T-cell (primary cell): ENCODE data around the gene NLRX1. TPM values are rescaled to one million over a fixed set of nuclear protein-coding genes. Genes with fewer than 3 reads are reported as not detected.

ENCODE experiments used
- ATAC-seq, 4 experiments: fragments of 200-7000 bp in 3 of 4; fragments of 150-1000 bp in 1 of 4; cut with Tn5 transposase; replicated peaks in 1 of 4; 1 replicate in 3 of 4; 2 replicates in 1 of 4; pipeline ENCODE4 v1.10.0; 2021; ENCODE audit warnings: moderate library complexity in 3 of 4, mild to moderate bottlenecking in 2 of 4, moderate number of reproducible peaks in 1 of 4
- CTCF ChIA-PET, 2 donors: fragments of 300-600 bp; sonication (Branson Sonifier 250); formaldehyde crosslinking; loops; one replicate each; lab custom pipeline; 2022; ENCODE audit warnings: antibody characterized with exemption in 2 of 2; lab: Charles Lee
- POLR2A ChIA-PET, 2 donors: fragments of 300-600 bp; sonication (Branson Sonifier 250); formaldehyde crosslinking; loops; one replicate each; lab custom pipeline; 2022; ENCODE audit warnings: antibody characterized with exemption in 2 of 2; lab: Charles Lee
- DNase-seq, 35 experiments: peaks; one replicate each; pipeline versions ENCODE4 v3.0.0 to v3.0.0-alpha.2; 2013 to 2023
- H3K27ac ChIP-seq: one replicate; pipeline ENCODE4 v1.5.1; 2013; ENCODE audit warnings: low read length
- H3K27me3 ChIP-seq, 2 experiments: replicated peaks in 1 of 2; 1 replicate in 1 of 2; 2 replicates in 1 of 2; pipeline versions ENCODE4 v1.6.1 to v1.7.0; 2013; ENCODE audit warnings: low read length in 1 of 2, mixed read lengths in 1 of 2; ENCODE audit not compliant: control insufficient read depth in 2 of 2, insufficient read depth in 2 of 2; ENCODE audit errors: extremely low read depth in 1 of 2
- H3K36me3 ChIP-seq, 2 donors: 1 replicate in 1 of 2; 2 replicates in 1 of 2; pipeline versions ENCODE4 v1.6.1 to v1.7.0; 2013; ENCODE audit warnings: low read length in 1 of 2; ENCODE audit not compliant: control insufficient read depth in 2 of 2, insufficient read depth in 1 of 2; ENCODE audit errors: extremely low read depth in 1 of 2
- H3K4me1 ChIP-seq, 2 experiments: 1 replicate in 1 of 2; 2 replicates in 1 of 2; pipeline versions ENCODE4 v1.6.1 to v1.7.0; 2013; ENCODE audit warnings: low read length in 2 of 2, mixed read lengths in 1 of 2; ENCODE audit not compliant: insufficient read depth in 2 of 2, control insufficient read depth in 1 of 2; ENCODE audit errors: extremely low read depth in 1 of 2
- H3K4me3 ChIP-seq, 2 donors: 1 replicate in 1 of 2; 2 replicates in 1 of 2; pipeline versions ENCODE4 v1.5.1 to v1.7.0; 2013; ENCODE audit warnings: mild to moderate bottlenecking in 2 of 2, low read length in 1 of 2, moderate library complexity in 1 of 2; ENCODE audit not compliant: control insufficient read depth in 1 of 2; ENCODE audit errors: extremely low read depth in 1 of 2
- H3K9me3 ChIP-seq: 2 replicates; pipeline ENCODE4 v1.7.0; 2013
- H3K27ac Mint-ChIP-seq, 2 donors: one replicate each; pipeline ENCODE4 v1.8.0; 2020 to 2021; ENCODE audit warnings: mild to moderate bottlenecking in 2 of 2, mixed read lengths in 2 of 2
- H3K27me3 Mint-ChIP-seq, 2 donors: one replicate each; pipeline ENCODE4 v1.8.0; 2021 to 2022; ENCODE audit warnings: mixed read lengths in 2 of 2
- H3K36me3 Mint-ChIP-seq: one replicate; pipeline ENCODE4 v1.8.0; 2021; ENCODE audit warnings: mixed read lengths
- H3K4me1 Mint-ChIP-seq, 3 donors: one replicate each; pipeline ENCODE4 v1.8.0; 2020 to 2022; ENCODE audit warnings: mixed read lengths in 3 of 3, mild to moderate bottlenecking in 1 of 3
- H3K4me3 Mint-ChIP-seq, 3 donors: one replicate each; pipeline ENCODE4 v1.8.0; 2020 to 2022; ENCODE audit warnings: mild to moderate bottlenecking in 3 of 3, mixed read lengths in 3 of 3, moderate library complexity in 3 of 3
- H3K9me3 Mint-ChIP-seq, 3 donors: one replicate each; pipeline ENCODE4 v1.8.0; 2020 to 2022; ENCODE audit warnings: mixed read lengths in 3 of 3
- WGBS: methylation state at CpG from one replicate; pipeline ENCODE4 v1.1.5; 2013; ENCODE audit warnings: missing lambda C conversion rate; ENCODE audit not compliant: insufficient coverage; 5-methylcytosine and 5-hydroxymethylcytosine counted together
- total RNA-seq, 35 experiments: library from RNA in 6 of 35; stranded (reverse) in 6 of 35; fragments of 120-200 nt in 1 of 35; gene quantifications; one replicate each; pipeline versions ENCODE4 v1.2.1 to v1.2.4 and lab custom pipeline; 2013 to 2026

The NLRX1 gene
- total RNA-seq, 5 donors from 2014 or later (not counting 1 experiment from before 2014, with no cell fraction given), result 6.5 to 12.8 (median 11.6) TPM

DNA sequence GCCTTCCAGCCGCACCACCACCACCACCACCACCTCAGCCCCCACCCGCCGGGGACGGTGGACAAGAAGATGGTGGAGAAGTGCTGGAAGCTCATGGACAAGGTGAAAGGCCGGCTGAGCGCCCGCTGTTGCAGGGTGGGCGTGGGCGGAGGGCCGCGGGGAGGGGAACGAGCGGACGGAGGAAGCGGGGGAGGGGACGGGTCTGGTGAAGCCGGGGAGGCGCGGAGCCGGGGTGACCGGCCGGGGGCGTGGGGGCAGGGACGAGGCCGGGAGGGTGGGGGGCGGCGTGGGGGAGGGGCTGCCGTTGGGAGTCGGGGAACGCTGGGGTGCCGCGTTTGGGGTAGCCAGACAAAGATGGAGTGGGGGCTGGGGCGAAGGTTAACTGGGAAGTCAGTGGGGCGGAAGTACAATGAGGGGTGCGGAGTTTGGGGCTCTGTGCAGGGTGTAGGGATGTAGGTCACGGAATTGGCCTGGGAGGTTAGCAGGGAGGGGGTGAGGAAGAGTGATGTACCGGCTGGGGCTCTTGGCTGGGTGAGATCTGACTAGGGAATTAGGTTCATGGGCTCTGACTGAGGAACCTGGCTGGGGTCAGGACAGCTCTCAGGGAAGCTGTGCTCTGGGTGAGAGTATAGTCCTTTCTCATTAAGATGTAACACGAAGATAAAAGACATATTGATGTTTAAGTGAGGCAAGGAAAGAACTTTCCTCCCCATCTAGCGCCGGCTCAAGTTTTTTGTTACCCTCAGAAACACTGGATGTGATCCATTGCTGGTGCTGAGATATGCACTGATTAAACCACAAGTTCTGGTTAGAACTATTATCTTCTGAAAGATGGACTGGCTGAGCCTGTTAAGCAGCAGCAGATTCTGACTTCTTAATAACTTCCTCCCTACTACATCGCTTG, 38.2 kb downstream of the NLRX1 start:
- CTCF ChIA-PET, result interaction anchor here (0.5 to 2.6 kb wide), 38 partner anchors 10 to 1254 kb away, joined by 3 to 25 read pairs (median 5); partner anchors contain the start of genes CENATAC (in 1 of the 2), DPAGT1 (in 1 of the 2), HINFP (in 1 of the 2) and NLRX1 (in 1 of the 2)
- no peaks in the 10 kb centered on the region for H3K9me3 Mint-ChIP-seq
- peak overlapping the region; percentile 70 to 95 for H3K4me3 ChIP-seq
- no peaks in the 10 kb centered on the region for H3K27me3 Mint-ChIP-seq
- peaks cover 42 to 50% (median 46%) of the 10 kb centered on the region in 3 donors for H3K4me1 Mint-ChIP-seq
- H3K4me3 Mint-ChIP-seq, result peak overlapping the region; percentile 93 to 100 (median 95)
- peaks cover 17 to 28% of the 10 kb centered on the region in 2 experiments for H3K4me1 ChIP-seq
- ATAC-seq, result peak; percentile 10 to 36 (median 34)
- no peaks in the 10 kb centered on the region for H3K36me3 ChIP-seq
- no peaks in the 10 kb centered on the region for H3K27me3 ChIP-seq
- no peaks in the 10 kb centered on the region for H3K36me3 Mint-ChIP-seq
- H3K27ac ChIP-seq, result peak overlapping the region; percentile 51
- POLR2A ChIA-PET, result interaction anchor here in 1 of 2 donors (0.7 kb wide), 2 partner anchors 58 to 209 kb away, joined by 3 to 11 read pairs; no protein-coding TSS in a partner anchor
- peak in 33 of 35 experiments; percentile 2 to 65 (median 26) for DNase-seq
- 1% methylated on average over 14 of the region's 41 CpGs for whole genome bisulfite sequencing
- H3K9me3 ChIP-seq, result no peaks in the 10 kb centered on the region
- peak overlapping the region; percentile 86 to 89 for H3K27ac Mint-ChIP-seq

DNA sequence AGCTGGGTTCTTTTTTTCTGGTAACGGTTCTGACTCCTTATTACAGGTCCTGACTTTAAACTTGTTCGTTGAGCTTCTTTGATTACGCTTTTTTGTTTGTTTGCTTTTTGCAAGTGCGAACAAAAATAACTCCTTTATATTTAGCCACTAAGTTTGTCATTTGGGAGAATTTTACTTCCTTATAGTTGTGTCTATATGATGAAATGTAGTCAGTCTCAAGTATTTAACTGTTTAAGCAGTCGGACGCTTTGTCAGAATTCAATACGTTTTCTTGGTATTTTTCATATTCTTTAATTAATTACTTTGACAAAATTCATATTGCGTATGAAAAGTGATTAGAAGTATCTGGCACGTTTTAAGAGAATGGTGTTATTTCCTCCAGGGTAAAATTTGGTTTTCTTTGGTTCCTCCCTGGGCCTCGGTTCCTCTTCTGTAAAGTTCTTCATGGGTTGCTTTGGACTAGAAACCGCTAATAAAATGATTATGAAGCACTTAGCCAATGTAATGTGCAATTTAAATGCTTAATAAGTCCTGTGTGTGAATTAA, 39.0 kb downstream of the NLRX1 start:
- H3K27me3 Mint-ChIP-seq, result no peaks in the 10 kb centered on the region
- CTCF ChIA-PET, result interaction anchor here in 1 of 2 donors (0.5 to 2.1 kb wide), 7 partner anchors 11 to 131 kb away, joined by 4 to 8 read pairs (median 6); no protein-coding TSS in a partner anchor
- peaks cover 17 to 34% of the 10 kb centered on the region in 2 experiments for H3K4me1 ChIP-seq
- DNase-seq (no peak), ATAC-seq (no peak)
- no peaks in the 10 kb centered on the region for H3K9me3 ChIP-seq
- peak overlapping the region; percentile 70 to 95 for H3K4me3 ChIP-seq
- H3K27me3 ChIP-seq, result no peaks in the 10 kb centered on the region
- H3K9me3 Mint-ChIP-seq, result no peaks in the 10 kb centered on the region
- H3K27ac ChIP-seq, result peak overlapping the region; percentile 31
- H3K36me3 Mint-ChIP-seq, result no peaks in the 10 kb centered on the region
- 11% methylated on average over 3 of the region's 11 CpGs for WGBS
- H3K4me1 Mint-ChIP-seq, result peaks cover 42 to 50% (median 46%) of the 10 kb centered on the region in 3 donors
- H3K27ac Mint-ChIP-seq, result peak overlapping the region; percentile 86 to 89
- POLR2A ChIA-PET, result no interaction called here
- H3K4me3 Mint-ChIP-seq, result peak overlapping the region; percentile 93 to 100 (median 95)
- no peaks in the 10 kb centered on the region for H3K36me3 ChIP-seq

DNA sequence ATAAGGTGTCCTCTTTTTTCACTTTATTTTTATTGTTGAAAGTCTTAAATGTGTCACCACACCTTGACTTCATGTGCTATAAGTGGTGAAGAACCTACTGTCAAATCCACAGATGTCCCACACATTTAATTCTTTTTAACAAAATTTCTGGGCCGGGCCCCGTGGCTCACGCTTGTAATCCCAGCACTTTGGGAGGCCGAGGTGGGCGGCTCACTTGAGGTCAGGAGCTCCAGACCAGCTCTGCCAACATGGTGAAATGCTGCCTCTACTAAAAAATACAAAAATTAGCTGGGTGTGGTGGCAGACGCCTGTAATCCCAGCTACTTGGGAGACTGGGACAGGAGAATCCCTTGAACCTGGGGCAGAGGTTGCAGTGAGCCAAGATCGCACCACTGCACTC, 40.7 kb downstream of the NLRX1 start:
- DNase-seq (no peak), ATAC-seq (no peak)
- H3K4me1 ChIP-seq, result peaks cover 17 to 40% of the 10 kb centered on the region in 2 experiments
- no peaks in the 10 kb centered on the region for H3K27me3 ChIP-seq
- H3K9me3 ChIP-seq, result no peaks in the 10 kb centered on the region
- Mint-ChIP-seq H3K4me1 (peaks cover 53 to 64% (median 57%) of the 10 kb centered on the region in 3 donors), H3K4me3 (peak overlapping the region in 2 of 3 donors; percentile 22 to 100), H3K27me3 (no peaks in the 10 kb centered on the region), H3K9me3 (no peaks in the 10 kb centered on the region), H3K27ac (peak overlapping the region; percentile 6 to 31), H3K36me3 (peaks cover 2% of the 10 kb centered on the region)
- no peak overlapping the region for H3K4me3 ChIP-seq
- WGBS, result 90% methylated on average over 5 of the region's 7 CpGs
- H3K27ac ChIP-seq, result no peak overlapping the region
- H3K36me3 ChIP-seq, result no peaks in the 10 kb centered on the region
- POLR2A ChIA-PET, result interaction anchor here in 1 of 2 donors (0.6 to 0.7 kb wide), 2 partner anchors 15 to 64 kb away, joined by 3 to 5 read pairs; no protein-coding TSS in a partner anchor
- CTCF ChIA-PET, result interaction anchor here (0.7 to 1.8 kb wide), 2 partner anchors 65 to 114 kb away, joined by 5 read pairs; no protein-coding TSS in a partner anchor

DNA sequence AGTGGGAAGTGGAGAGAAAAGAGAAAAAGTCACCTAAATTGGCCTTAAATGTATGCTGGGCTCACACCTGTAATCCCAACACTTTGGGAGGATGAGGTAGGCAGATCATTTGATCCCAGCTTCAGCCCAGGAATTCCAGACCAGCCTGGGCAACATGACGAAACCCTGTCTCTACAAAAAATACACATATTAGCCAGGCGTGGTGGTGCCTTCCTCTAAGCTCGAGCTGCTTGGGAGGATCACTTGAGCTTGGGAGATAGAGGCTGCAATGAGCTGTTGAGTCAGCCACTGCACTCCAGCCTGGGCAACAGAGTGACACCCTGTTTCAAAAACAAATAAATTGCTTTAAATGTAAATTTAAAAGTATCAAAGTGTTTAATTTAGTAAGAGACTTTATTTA, 41.5 kb downstream of the NLRX1 start:
- WGBS, result no CpG with 5 or more reads among the region's 3 CpGs
- Mint-ChIP-seq H3K4me3 (no peak overlapping the region), H3K27ac (no peak overlapping the region), H3K4me1 (peaks cover 59 to 67% (median 60%) of the 10 kb centered on the region in 3 donors), H3K27me3 (no peaks in the 10 kb centered on the region), H3K9me3 (no peaks in the 10 kb centered on the region), H3K36me3 (peaks cover 6% of the 10 kb centered on the region)
- Histone ChIP-seq H3K27ac (no peak overlapping the region), H3K9me3 (no peaks in the 10 kb centered on the region), H3K27me3 (no peaks in the 10 kb centered on the region), H3K4me1 (peaks cover 17 to 43% of the 10 kb centered on the region in 2 experiments), H3K4me3 (no peak overlapping the region), H3K36me3 (no peaks in the 10 kb centered on the region)
- DNase-seq (no peak), ATAC-seq (no peak)
- POLR2A ChIA-PET, result interaction anchor here (0.7 kb wide), 2 partner anchors 63 to 91 kb away, joined by 5 to 7 read pairs; no protein-coding TSS in a partner anchor
- CTCF ChIA-PET, result interaction anchor here (0.7 to 1.8 kb wide), 2 partner anchors 64 to 113 kb away, joined by 5 read pairs; no protein-coding TSS in a partner anchor

DNA sequence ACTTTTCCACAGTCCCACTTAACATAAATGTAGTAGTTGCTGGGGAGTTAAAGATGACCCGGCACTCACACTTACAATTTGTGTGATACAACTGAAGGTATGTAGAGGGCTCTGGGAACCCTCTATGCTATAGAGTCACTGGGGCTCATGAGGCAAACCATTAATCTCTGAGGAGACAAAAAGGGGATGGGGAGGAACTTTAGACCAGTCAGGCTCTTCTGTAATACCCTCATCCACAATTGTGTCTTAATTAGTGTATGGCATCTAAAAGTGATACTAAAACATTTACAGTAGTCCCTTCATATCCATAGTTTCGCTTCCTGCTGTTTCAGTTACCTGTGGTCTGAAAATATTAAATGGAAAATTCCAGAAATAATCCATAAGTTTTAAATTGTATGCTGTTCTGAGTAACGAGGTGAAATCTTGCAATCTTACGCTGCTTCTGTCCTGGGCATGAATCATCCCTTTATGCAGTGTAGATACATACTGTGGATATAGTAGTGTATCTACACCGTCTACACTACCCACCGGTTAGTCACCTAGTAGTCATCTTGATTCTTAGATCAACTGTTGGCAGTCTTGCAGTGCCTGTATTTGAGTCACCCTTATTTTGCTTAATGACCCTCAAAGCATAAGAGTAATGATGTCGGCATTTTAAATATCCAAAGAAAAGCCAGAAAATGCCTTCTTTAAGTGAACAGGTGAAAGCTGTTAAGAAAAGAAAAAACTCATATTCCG, 49.8 kb downstream of the NLRX1 start:
- ChIA-PET CTCF (no interaction called here), POLR2A (interaction anchor here in 1 of 2 donors (0.6 kb wide), 1 partner anchor 47 kb away, joined by 3 read pairs; no protein-coding TSS in a partner anchor)
- Mint-ChIP-seq H3K27ac (peak overlapping the region; percentile 27 to 40), H3K27me3 (no peaks in the 10 kb centered on the region), H3K4me1 (peaks cover 53 to 72% (median 64%) of the 10 kb centered on the region in 3 donors), H3K9me3 (no peaks in the 10 kb centered on the region), H3K4me3 (no peak overlapping the region), H3K36me3 (peaks cover 5% of the 10 kb centered on the region)
- no CpG with 5 or more reads among the region's 8 CpGs for WGBS
- H3K36me3 ChIP-seq, result no peaks in the 10 kb centered on the region
- no peak overlapping the region for H3K4me3 ChIP-seq
- no peaks in the 10 kb centered on the region for H3K9me3 ChIP-seq
- no peak overlapping the region for H3K27ac ChIP-seq
- H3K4me1 ChIP-seq, result peaks cover 2 to 33% of the 10 kb centered on the region in 2 experiments
- ATAC-seq, result peak in 2 of 4 experiments; percentile 44 to 60
- H3K27me3 ChIP-seq, result no peaks in the 10 kb centered on the region
- no peak for DNase-seq
